GM23338 (cell line): ENCODE data around the gene ZEB2. TPM values are rescaled to one million over a fixed set of nuclear protein-coding genes. Genes with fewer than 3 reads are reported as not detected.

Experiments
- ATAC-seq: fragments of 200-7000 bp; cut with Tn5 transposase; 3 replicates; pipeline ENCODE4 v1.9.1; 2020
- DNase-seq: peaks from one replicate; pipeline ENCODE4 v3.0.0-alpha.2; 2015; ENCODE audit warnings: low spot score
- H2AFZ ChIP-seq: fragments of 200-600 bp; sonication (generic); 2 replicates; pipeline ENCODE4 v1.8.0; 2016; ENCODE audit warnings: antibody characterized with exemption, mild to moderate bottlenecking, moderate library complexity
- H3F3A ChIP-seq: fragments of 200-600 bp; sonication (generic); replicated peaks from 2 replicates; pipeline ENCODE4 v1.8.0; 2017; ENCODE audit warnings: antibody characterized with exemption, mixed run types, low read depth
- H3K27ac ChIP-seq: fragments of 200-600 bp; sonication (generic); 2 replicates; pipeline ENCODE4 v1.6.1; 2016; ENCODE audit warnings: low read depth
- H3K27me3 ChIP-seq: fragments of 200-600 bp; sonication (generic); 2 replicates; pipeline ENCODE4 v1.8.0; 2016; ENCODE audit warnings: mild to moderate bottlenecking, mixed run types, moderate library complexity; ENCODE audit not compliant: insufficient read depth
- H3K36me3 ChIP-seq: fragments of 200-600 bp; sonication (generic); 2 replicates; pipeline ENCODE4 v1.8.0; 2016; ENCODE audit warnings: mild to moderate bottlenecking; ENCODE audit not compliant: insufficient read depth
- H3K4me1 ChIP-seq: fragments of 200-600 bp; sonication (generic); 2 replicates; pipeline ENCODE4 v1.8.0; 2016; ENCODE audit warnings: mild to moderate bottlenecking, moderate library complexity; ENCODE audit not compliant: insufficient read depth
- H3K4me2 ChIP-seq: fragments of 200-600 bp; sonication (generic); 2 replicates; pipeline ENCODE4 v1.7.1; 2017; ENCODE audit warnings: mixed run types
- H3K4me3 ChIP-seq: fragments of 200-600 bp; sonication (generic); 2 replicates; pipeline ENCODE4 v1.6.1; 2016; ENCODE audit warnings: mixed run types
- H3K79me2 ChIP-seq: fragments of 200-600 bp; sonication (generic); replicated peaks from 2 replicates; pipeline ENCODE4 v1.8.0; 2017; ENCODE audit warnings: mild to moderate bottlenecking; ENCODE audit not compliant: insufficient read depth
- H3K9me2 ChIP-seq: fragments of 200-600 bp; sonication (generic); 2 replicates; pipeline ENCODE4 v1.8.0; 2017; ENCODE audit not compliant: insufficient read depth
- H4K20me1 ChIP-seq: fragments of 200-600 bp; sonication (generic); replicated peaks from 2 replicates; pipeline ENCODE4 v1.8.0; 2017; ENCODE audit warnings: mild to moderate bottlenecking; ENCODE audit not compliant: insufficient read depth
- H3K27ac Mint-ChIP-seq: 2 replicates; pipeline ENCODE4 v1.8.0; 2020; ENCODE audit warnings: inconsistent platforms, mild to moderate bottlenecking, moderate library complexity, mixed read lengths
- H3K27me3 Mint-ChIP-seq: 3 replicates; pipeline ENCODE4 v1.8.0; 2022; ENCODE audit warnings: low read depth, mild to moderate bottlenecking, moderate library complexity, mixed read lengths, inconsistent platforms; ENCODE audit not compliant: insufficient read depth, poor library complexity
- H3K36me3 Mint-ChIP-seq: 3 replicates; pipeline ENCODE4 v1.8.0; 2021; ENCODE audit warnings: low read depth, mild to moderate bottlenecking, inconsistent platforms, moderate library complexity, mixed read lengths
- H3K4me1 Mint-ChIP-seq: 3 replicates; pipeline ENCODE4 v1.8.0; 2020; ENCODE audit warnings: mild to moderate bottlenecking, inconsistent platforms, mixed read lengths
- H3K4me3 Mint-ChIP-seq: 3 replicates; pipeline ENCODE4 v1.8.0; 2021; ENCODE audit warnings: moderate library complexity, mild to moderate bottlenecking, inconsistent platforms, mixed read lengths
- H3K9me3 Mint-ChIP-seq: 3 replicates; pipeline ENCODE4 v1.8.0; 2020; ENCODE audit warnings: moderate library complexity, mild to moderate bottlenecking, inconsistent platforms, mixed read lengths
- CREB1 ChIP-seq: fragments of 250-450 bp; sonication (Bioruptor Pico); IDR thresholded peaks from 2 replicates; pipeline ENCODE4 v1.5.0; 2020; ENCODE audit warnings: low read depth, mild to moderate bottlenecking, moderate library complexity
- EZH2 ChIP-seq: fragments of 200-600 bp; sonication (generic); IDR thresholded peaks from one replicate; pipeline ENCODE4 v1.8.0; 2017; ENCODE audit warnings: antibody characterized with exemption, mild to moderate bottlenecking, low read depth; ENCODE audit not compliant: unreplicated experiment
- EZH2phosphoT487 ChIP-seq: fragments of 200-600 bp; sonication (generic); IDR thresholded peaks from one replicate; pipeline ENCODE4 v1.8.1; 2018; ENCODE audit warnings: antibody characterized with exemption; ENCODE audit not compliant: unreplicated experiment
- JUNB ChIP-seq: IDR thresholded peaks from one replicate; pipeline ENCODE4 v1.6.1; 2016; ENCODE audit warnings: antibody characterized with exemption; ENCODE audit not compliant: unreplicated experiment
- NANOG ChIP-seq: IDR thresholded peaks from 2 replicates; pipeline ENCODE4 v1.6.1; 2016; ENCODE audit warnings: antibody characterized with exemption, borderline replicate concordance
- POLR2AphosphoS5 ChIP-seq: IDR thresholded peaks from 2 replicates; pipeline ENCODE4 v1.6.1; 2016; ENCODE audit warnings: antibody characterized with exemption, low read depth
- STAT1 ChIP-seq: IDR thresholded peaks from one replicate; pipeline ENCODE4 v1.6.1; 2016; ENCODE audit warnings: antibody characterized with exemption; ENCODE audit not compliant: unreplicated experiment
- ZNF114 ChIP-seq: fragments of 250-450 bp; sonication (Bioruptor Pico); IDR thresholded peaks from 2 replicates; pipeline ENCODE4 v1.5.0; 2020; ENCODE audit warnings: mild to moderate bottlenecking, moderate library complexity
- ZNF331 ChIP-seq: fragments of 250-450 bp; sonication (Bioruptor Pico); IDR thresholded peaks from 2 replicates; pipeline ENCODE4 v1.5.0; 2020; ENCODE audit warnings: low read depth, mild to moderate bottlenecking, moderate library complexity
- polyA plus RNA-seq: library from polyadenylated mRNA; unstranded; fragments of >200 nt; fragmentation: Nextera tagmentation; extraction: Ambion mirVana; gene quantifications from 2 replicates; pipeline ENCODE4 v1.2.1, GENCODE V29; 2016
- total RNA-seq: library from RNA; depleted of rRNA; stranded (reverse); fragments of >200 nt; shearing (Covaris generic); gene quantifications from 2 replicates; pipeline ENCODE4 v1.2.3, GENCODE V29; 2014
- TF ChIP-seq, protein P1 (sequence below), 2 experiments: fragments of 200-600 bp in 1 of 2; sonication (generic) in 1 of 2; conservative IDR thresholded peaks; 2 replicates each; pipeline versions ENCODE4 v1.5.1 to v1.6.1; 2016 to 2017; ENCODE audit warnings: antibody characterized with exemption in 2 of 2, low read depth in 2 of 2, mild to moderate bottlenecking in 2 of 2, moderate library complexity in 1 of 2
- TF ChIP-seq, protein P2 (sequence below): IDR thresholded peaks from 2 replicates; pipeline ENCODE4 v1.6.1; 2016; ENCODE audit warnings: antibody characterized with exemption
- TF ChIP-seq, protein P3 (sequence below): fragments of 250-450 bp; sonication (Bioruptor Pico); IDR thresholded peaks from 2 replicates; pipeline ENCODE4 v1.5.0; 2020; ENCODE audit warnings: mild to moderate bottlenecking, moderate library complexity
- TF ChIP-seq, protein P4 (sequence below): IDR thresholded peaks from one replicate; pipeline ENCODE4 v1.6.1; 2018; ENCODE audit warnings: antibody characterized with exemption; ENCODE audit not compliant: unreplicated experiment

ZEB2 gene
- total and polyA plus RNA-seq, 2 experiments from 2014 or later, result 0.45 TPM; not detected in 1

DNA sequence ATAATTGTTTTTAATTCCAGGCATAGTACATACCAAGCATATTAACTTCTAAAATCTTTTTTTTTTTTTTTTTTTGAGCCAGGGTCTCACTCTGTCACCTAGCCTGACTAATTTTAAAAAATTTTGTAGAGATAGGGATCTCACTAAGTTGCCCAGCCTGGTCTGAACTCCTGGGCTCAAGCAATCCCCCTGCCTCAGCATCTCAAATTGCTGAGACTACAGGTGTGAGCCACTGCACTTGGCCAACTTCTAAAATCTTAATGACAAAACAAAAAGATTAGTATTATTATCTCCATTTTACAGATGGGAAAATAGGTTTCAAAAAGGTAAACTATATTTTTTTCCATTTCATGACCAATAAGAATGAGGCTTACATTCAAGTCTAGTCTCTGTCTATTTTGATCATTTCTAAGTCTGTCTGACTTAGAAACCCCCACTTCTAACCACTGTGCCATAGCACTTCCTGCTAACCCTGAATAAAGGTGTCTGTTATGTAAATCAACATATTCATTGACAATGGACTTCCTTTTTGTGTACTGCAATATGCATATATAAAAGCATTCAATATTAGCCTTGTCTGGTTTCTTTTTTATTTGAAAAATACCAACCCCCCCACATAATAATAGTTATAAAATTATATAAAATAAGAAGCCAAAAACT is 28.7 kb upstream of the ZEB2 start:
- ATAC-seq (no peak), DNase-seq (no peak)
- no peaks in the 10 kb centered on the region for H3K9me2 ChIP-seq
- Mint-ChIP-seq H3K36me3 (no peaks in the 10 kb centered on the region), H3K27me3 (peaks cover 3% of the 10 kb centered on the region), H3K4me3 (no peak overlapping the region), H3K4me1 (peaks cover 11% of the 10 kb centered on the region), H3K27ac (no peak overlapping the region), H3K9me3 (peaks cover 2% of the 10 kb centered on the region; the same call in 1 of the 3 replicates)
- no peak overlapping the region for H2AFZ ChIP-seq
- H3K27ac ChIP-seq, result no peak overlapping the region
- no peaks in the 10 kb centered on the region for H3K36me3 ChIP-seq
- H3K4me1 ChIP-seq, result peaks cover 10% of the 10 kb centered on the region
- no peaks in the 10 kb centered on the region for H3K27me3 ChIP-seq
- no peak overlapping the region for H3K4me3 ChIP-seq
- no peaks in the 10 kb centered on the region for H4K20me1 ChIP-seq
- no peak for TF ChIP-seq POLR2AphosphoS5
- no peak for TF ChIP-seq ZNF331
- TF ChIP-seq, protein P1, sequence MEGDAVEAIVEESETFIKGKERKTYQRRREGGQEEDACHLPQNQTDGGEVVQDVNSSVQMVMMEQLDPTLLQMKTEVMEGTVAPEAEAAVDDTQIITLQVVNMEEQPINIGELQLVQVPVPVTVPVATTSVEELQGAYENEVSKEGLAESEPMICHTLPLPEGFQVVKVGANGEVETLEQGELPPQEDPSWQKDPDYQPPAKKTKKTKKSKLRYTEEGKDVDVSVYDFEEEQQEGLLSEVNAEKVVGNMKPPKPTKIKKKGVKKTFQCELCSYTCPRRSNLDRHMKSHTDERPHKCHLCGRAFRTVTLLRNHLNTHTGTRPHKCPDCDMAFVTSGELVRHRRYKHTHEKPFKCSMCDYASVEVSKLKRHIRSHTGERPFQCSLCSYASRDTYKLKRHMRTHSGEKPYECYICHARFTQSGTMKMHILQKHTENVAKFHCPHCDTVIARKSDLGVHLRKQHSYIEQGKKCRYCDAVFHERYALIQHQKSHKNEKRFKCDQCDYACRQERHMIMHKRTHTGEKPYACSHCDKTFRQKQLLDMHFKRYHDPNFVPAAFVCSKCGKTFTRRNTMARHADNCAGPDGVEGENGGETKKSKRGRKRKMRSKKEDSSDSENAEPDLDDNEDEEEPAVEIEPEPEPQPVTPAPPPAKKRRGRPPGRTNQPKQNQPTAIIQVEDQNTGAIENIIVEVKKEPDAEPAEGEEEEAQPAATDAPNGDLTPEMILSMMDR (conservative IDR thresholded peaks at IDR 0.05; ENCODE audit: low read depth in 2 of 2), result no peak
- TF ChIP-seq, protein P2, sequence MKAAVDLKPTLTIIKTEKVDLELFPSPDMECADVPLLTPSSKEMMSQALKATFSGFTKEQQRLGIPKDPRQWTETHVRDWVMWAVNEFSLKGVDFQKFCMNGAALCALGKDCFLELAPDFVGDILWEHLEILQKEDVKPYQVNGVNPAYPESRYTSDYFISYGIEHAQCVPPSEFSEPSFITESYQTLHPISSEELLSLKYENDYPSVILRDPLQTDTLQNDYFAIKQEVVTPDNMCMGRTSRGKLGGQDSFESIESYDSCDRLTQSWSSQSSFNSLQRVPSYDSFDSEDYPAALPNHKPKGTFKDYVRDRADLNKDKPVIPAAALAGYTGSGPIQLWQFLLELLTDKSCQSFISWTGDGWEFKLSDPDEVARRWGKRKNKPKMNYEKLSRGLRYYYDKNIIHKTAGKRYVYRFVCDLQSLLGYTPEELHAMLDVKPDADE, result no peak
- no peak for TF ChIP-seq EZH2phosphoT487
- TF ChIP-seq ZNF114 (CRISPR knock-in tag), result no peak
- TF ChIP-seq, protein P3, sequence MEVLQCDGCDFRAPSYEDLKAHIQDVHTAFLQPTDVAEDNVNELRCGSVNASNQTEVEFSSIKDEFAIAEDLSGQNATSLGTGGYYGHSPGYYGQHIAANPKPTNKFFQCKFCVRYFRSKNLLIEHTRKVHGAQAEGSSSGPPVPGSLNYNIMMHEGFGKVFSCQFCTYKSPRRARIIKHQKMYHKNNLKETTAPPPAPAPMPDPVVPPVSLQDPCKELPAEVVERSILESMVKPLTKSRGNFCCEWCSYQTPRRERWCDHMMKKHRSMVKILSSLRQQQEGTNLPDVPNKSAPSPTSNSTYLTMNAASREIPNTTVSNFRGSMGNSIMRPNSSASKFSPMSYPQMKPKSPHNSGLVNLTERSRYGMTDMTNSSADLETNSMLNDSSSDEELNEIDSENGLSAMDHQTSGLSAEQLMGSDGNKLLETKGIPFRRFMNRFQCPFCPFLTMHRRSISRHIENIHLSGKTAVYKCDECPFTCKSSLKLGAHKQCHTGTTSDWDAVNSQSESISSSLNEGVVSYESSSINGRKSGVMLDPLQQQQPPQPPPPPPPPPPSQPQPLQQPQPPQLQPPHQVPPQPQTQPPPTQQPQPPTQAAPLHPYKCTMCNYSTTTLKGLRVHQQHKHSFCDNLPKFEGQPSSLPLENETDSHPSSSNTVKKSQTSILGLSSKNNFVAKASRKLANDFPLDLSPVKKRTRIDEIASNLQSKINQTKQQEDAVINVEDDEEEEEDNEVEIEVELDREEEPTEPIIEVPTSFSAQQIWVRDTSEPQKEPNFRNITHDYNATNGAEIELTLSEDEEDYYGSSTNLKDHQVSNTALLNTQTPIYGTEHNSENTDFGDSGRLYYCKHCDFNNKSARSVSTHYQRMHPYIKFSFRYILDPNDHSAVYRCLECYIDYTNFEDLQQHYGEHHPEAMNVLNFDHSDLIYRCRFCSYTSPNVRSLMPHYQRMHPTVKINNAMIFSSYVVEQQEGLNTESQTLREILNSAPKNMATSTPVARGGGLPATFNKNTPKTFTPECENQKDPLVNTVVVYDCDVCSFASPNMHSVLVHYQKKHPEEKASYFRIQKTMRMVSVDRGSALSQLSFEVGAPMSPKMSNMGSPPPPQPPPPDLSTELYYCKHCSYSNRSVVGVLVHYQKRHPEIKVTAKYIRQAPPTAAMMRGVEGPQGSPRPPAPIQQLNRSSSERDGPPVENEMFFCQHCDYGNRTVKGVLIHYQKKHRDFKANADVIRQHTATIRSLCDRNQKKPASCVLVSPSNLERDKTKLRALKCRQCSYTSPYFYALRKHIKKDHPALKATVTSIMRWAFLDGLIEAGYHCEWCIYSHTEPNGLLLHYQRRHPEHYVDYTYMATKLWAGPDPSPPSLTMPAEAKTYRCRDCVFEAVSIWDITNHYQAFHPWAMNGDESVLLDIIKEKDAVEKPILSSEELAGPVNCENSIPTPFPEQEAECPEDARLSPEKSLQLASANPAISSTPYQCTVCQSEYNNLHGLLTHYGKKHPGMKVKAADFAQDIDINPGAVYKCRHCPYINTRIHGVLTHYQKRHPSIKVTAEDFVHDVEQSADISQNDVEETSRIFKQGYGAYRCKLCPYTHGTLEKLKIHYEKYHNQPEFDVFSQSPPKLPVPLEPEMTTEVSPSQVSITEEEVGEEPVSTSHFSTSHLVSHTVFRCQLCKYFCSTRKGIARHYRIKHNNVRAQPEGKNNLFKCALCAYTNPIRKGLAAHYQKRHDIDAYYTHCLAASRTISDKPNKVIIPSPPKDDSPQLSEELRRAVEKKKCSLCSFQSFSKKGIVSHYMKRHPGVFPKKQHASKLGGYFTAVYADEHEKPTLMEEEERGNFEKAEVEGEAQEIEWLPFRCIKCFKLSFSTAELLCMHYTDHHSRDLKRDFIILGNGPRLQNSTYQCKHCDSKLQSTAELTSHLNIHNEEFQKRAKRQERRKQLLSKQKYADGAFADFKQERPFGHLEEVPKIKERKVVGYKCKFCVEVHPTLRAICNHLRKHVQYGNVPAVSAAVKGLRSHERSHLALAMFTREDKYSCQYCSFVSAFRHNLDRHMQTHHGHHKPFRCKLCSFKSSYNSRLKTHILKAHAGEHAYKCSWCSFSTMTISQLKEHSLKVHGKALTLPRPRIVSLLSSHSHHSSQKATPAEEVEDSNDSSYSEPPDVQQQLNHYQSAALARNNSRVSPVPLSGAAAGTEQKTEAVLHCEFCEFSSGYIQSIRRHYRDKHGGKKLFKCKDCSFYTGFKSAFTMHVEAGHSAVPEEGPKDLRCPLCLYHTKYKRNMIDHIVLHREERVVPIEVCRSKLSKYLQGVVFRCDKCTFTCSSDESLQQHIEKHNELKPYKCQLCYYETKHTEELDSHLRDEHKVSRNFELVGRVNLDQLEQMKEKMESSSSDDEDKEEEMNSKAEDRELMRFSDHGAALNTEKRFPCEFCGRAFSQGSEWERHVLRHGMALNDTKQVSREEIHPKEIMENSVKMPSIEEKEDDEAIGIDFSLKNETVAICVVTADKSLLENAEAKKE, result no peak
- TF ChIP-seq CREB1 (CRISPR knock-in tag), result no peak
- TF ChIP-seq EZH2, result no peak
- TF ChIP-seq JUNB, result no peak
- no peak for TF ChIP-seq NANOG
- no peak for TF ChIP-seq STAT1
- TF ChIP-seq, protein P4, sequence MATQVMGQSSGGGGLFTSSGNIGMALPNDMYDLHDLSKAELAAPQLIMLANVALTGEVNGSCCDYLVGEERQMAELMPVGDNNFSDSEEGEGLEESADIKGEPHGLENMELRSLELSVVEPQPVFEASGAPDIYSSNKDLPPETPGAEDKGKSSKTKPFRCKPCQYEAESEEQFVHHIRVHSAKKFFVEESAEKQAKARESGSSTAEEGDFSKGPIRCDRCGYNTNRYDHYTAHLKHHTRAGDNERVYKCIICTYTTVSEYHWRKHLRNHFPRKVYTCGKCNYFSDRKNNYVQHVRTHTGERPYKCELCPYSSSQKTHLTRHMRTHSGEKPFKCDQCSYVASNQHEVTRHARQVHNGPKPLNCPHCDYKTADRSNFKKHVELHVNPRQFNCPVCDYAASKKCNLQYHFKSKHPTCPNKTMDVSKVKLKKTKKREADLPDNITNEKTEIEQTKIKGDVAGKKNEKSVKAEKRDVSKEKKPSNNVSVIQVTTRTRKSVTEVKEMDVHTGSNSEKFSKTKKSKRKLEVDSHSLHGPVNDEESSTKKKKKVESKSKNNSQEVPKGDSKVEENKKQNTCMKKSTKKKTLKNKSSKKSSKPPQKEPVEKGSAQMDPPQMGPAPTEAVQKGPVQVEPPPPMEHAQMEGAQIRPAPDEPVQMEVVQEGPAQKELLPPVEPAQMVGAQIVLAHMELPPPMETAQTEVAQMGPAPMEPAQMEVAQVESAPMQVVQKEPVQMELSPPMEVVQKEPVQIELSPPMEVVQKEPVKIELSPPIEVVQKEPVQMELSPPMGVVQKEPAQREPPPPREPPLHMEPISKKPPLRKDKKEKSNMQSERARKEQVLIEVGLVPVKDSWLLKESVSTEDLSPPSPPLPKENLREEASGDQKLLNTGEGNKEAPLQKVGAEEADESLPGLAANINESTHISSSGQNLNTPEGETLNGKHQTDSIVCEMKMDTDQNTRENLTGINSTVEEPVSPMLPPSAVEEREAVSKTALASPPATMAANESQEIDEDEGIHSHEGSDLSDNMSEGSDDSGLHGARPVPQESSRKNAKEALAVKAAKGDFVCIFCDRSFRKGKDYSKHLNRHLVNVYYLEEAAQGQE, result no peak
- H3F3A ChIP-seq, result no peaks in the 10 kb centered on the region
- no peak overlapping the region for H3K4me2 ChIP-seq
- H3K79me2 ChIP-seq, result no peaks in the 10 kb centered on the region
